HepG2 (cell line): Measurements from ENCODE around the gene PARP1. TPM values are rescaled to one million over a fixed set of nuclear protein-coding genes. Genes with fewer than 3 reads are reported as not detected.

ENCODE experiments used
- ATAC-seq: fragments of 200-7000 bp; cut with Tn5 transposase; 3 replicates; pipeline ENCODE4 v1.9.1; 2020; ENCODE audit warnings: mild to moderate bottlenecking, moderate library complexity
- BruUV-seq: library from RNA; stranded (reverse); fragments of 400-500 nt; replicated peaks from 2 replicates; lab custom pipeline; 2021; lab: Mats Ljungman, UMichigan
- CTCF ChIA-PET: fragments of 300-600 bp; formaldehyde crosslinking; extraction: SDS; loops from one replicate; lab custom pipeline; 2021; ENCODE audit warnings: low total read pairs, inconsistent platforms, low intra/inter-chr PET ratio; lab: Yijun Ruan, JAX
- POLR2A ChIA-PET: fragments of 350-600 bp; sonication (Branson Sonifier 250); formaldehyde crosslinking; loops from one replicate; lab custom pipeline; 2020; ENCODE audit warnings: antibody characterized with exemption, inconsistent platforms; lab: Yijun Ruan, JAX
- DNase-seq: peaks from one replicate; pipeline ENCODE4 v3.0.0-alpha.2; 2015; ENCODE audit warnings: low spot score
- FAIRE-seq: peaks from 3 replicates; lab custom pipeline; 2011; peaks lifted over from hg19 to GRCh38; lab: Jason Lieb, UNC
- H2AFZ ChIP-seq: one replicate; pipeline ENCODE4 v1.6.1; 2011; ENCODE audit warnings: low read length, inconsistent platforms
- H3K27ac ChIP-seq: fragments of 300-600 bp; 3 replicates; pipeline ENCODE4 v1.8.0; 2011; ENCODE audit warnings: mixed run types, mild to moderate bottlenecking, mixed read lengths, low read length, inconsistent platforms; ENCODE audit not compliant: insufficient read depth; ENCODE audit errors: extremely low read length
- H3K27me3 ChIP-seq, 2 experiments: fragments of 200-600 bp in 1 of 2; 2 replicates in 1 of 2; 3 replicates in 1 of 2; pipeline versions ENCODE4 v1.6.0 to v1.8.0; 2011; ENCODE audit warnings: low read length in 2 of 2, mild to moderate bottlenecking in 2 of 2, moderate library complexity in 2 of 2, inconsistent platforms in 1 of 2; ENCODE audit not compliant: insufficient read depth in 2 of 2, control insufficient read depth in 1 of 2
- H3K36me3 ChIP-seq, 2 experiments: fragments of 200-600 bp in 1 of 2; replicated peaks in 1 of 2; 2 replicates in 1 of 2; 3 replicates in 1 of 2; pipeline versions ENCODE4 v1.5.1 to v1.8.0; 2011; ENCODE audit warnings: low read length in 2 of 2, inconsistent platforms in 1 of 2; ENCODE audit not compliant: insufficient read depth in 2 of 2, control insufficient read depth in 1 of 2
- H3K4me1 ChIP-seq: 2 replicates; pipeline ENCODE4 v1.5.1; 2012; ENCODE audit warnings: low read length, inconsistent platforms; ENCODE audit not compliant: insufficient read depth
- H3K4me2 ChIP-seq: 2 replicates; pipeline ENCODE4 v1.6.0; 2011; ENCODE audit warnings: low read depth, low read length, inconsistent platforms
- H3K4me3 ChIP-seq, 3 experiments: fragments of 200-600 bp in 1 of 3; sonication (generic), shearing (Covaris generic) in 1 of 3; replicated peaks in 1 of 3; 2 replicates each; pipeline ENCODE4 v1.5.1; 2011 to 2016; ENCODE audit warnings: low read length in 3 of 3, inconsistent platforms in 2 of 3, low read depth in 2 of 3, mild to moderate bottlenecking in 2 of 3, control low read depth in 1 of 3, mixed read lengths in 1 of 3; ENCODE audit not compliant: insufficient read depth in 1 of 3
- H3K79me2 ChIP-seq: one replicate; pipeline ENCODE4 v1.6.1; 2011; ENCODE audit warnings: low read length, inconsistent platforms; ENCODE audit not compliant: insufficient read depth
- H3K9ac ChIP-seq: 2 replicates; pipeline ENCODE4 v1.6.0; 2011; ENCODE audit warnings: mild to moderate bottlenecking, low read depth, low read length, inconsistent platforms; ENCODE audit not compliant: insufficient read depth
- H3K9me3 ChIP-seq: 2 replicates; pipeline ENCODE4 v1.5.1; 2012; ENCODE audit warnings: mild to moderate bottlenecking, low read length
- H4K20me1 ChIP-seq: 2 replicates; pipeline ENCODE4 v1.6.0; 2011; ENCODE audit warnings: inconsistent platforms, mild to moderate bottlenecking, low read length, moderate library complexity; ENCODE audit not compliant: insufficient read depth
- AHR ChIP-seq: IDR thresholded peaks from 2 replicates; pipeline ENCODE4 v1.6.1; 2018; ENCODE audit warnings: missing genetic modification reagents, missing compliant biosample characterization
- DR1 ChIP-seq: sonication (generic); formaldehyde crosslinking; IDR thresholded peaks from 2 replicates; pipeline ENCODE4 v1.8.0; 2021; ENCODE audit warnings: mild to moderate bottlenecking, missing genetic modification reagents, inconsistent platforms
- ESRRA ChIP-seq: sonication (generic); formaldehyde crosslinking; IDR thresholded peaks from 2 replicates; pipeline ENCODE4 v1.5.1; 2020; ENCODE audit warnings: mild to moderate bottlenecking, low read depth, missing genetic modification reagents
- FOXM1 ChIP-seq: sonication (generic); formaldehyde crosslinking; IDR thresholded peaks from 2 replicates; pipeline ENCODE4 v1.5.0; 2020; ENCODE audit warnings: missing genetic modification reagents
- GPN1 ChIP-seq: sonication (generic); formaldehyde crosslinking; IDR thresholded peaks from 2 replicates; pipeline ENCODE4 v1.5.1; 2020; ENCODE audit warnings: missing genetic modification reagents, borderline replicate concordance
- GZF1 ChIP-seq: sonication (generic); formaldehyde crosslinking; IDR thresholded peaks from 2 replicates; pipeline ENCODE4 v1.5.1; 2020; ENCODE audit warnings: mild to moderate bottlenecking, missing genetic modification reagents
- HNF4A ChIP-seq: sonication (generic); formaldehyde crosslinking; IDR thresholded peaks from 2 replicates; pipeline ENCODE4 v1.4.0; 2020; ENCODE audit warnings: missing genetic modification reagents
- JUNB ChIP-seq: sonication (generic); formaldehyde crosslinking; IDR thresholded peaks from 2 replicates; pipeline ENCODE4 v1.8.0; 2022; ENCODE audit warnings: missing genetic modification reagents, mild to moderate bottlenecking, borderline replicate concordance
- KAT8 ChIP-seq: IDR thresholded peaks from 2 replicates; pipeline ENCODE4 v1.6.1; 2016; ENCODE audit warnings: missing genetic modification reagents, missing compliant biosample characterization
- NR3C1 ChIP-seq: sonication (generic); formaldehyde crosslinking; IDR thresholded peaks from 2 replicates; pipeline ENCODE4 v1.4.0; 2020; ENCODE audit warnings: missing genetic modification reagents
- PCBP1 ChIP-seq: fragments of 200-400 bp; formaldehyde crosslinking; IDR thresholded peaks from 2 replicates; pipeline ENCODE4 v1.6.1; 2017; ENCODE audit warnings: mild to moderate bottlenecking, low read depth, low read length, borderline replicate concordance
- PTBP1 ChIP-seq: fragments of 200-400 bp; formaldehyde crosslinking; IDR thresholded peaks from 2 replicates; pipeline ENCODE4 v1.6.1; 2018; ENCODE audit warnings: low read length, low read depth; ENCODE audit not compliant: poor library complexity, severe bottlenecking
- RORA ChIP-seq: sonication (generic); formaldehyde crosslinking; IDR thresholded peaks from 2 replicates; pipeline ENCODE4 v1.5.0; 2020; ENCODE audit warnings: mild to moderate bottlenecking, missing genetic modification reagents, moderate library complexity
- THAP11 ChIP-seq: IDR thresholded peaks from 2 replicates; pipeline ENCODE4 v1.6.1; 2016; ENCODE audit warnings: missing biosample characterization, missing genetic modification reagents
- ZNF207 ChIP-seq: fragments of 450-650 bp; IDR thresholded peaks from 2 replicates; pipeline ENCODE4 v1.6.1; 2016; ENCODE audit warnings: antibody characterized with exemption, borderline replicate concordance
- ZNF607 ChIP-seq: sonication (generic); formaldehyde crosslinking; IDR thresholded peaks from 2 replicates; pipeline ENCODE4 v1.5.1; 2020; ENCODE audit warnings: missing genetic modification reagents, mild to moderate bottlenecking, borderline replicate concordance
- ZNF724P ChIP-seq: sonication (generic); formaldehyde crosslinking; IDR thresholded peaks from 2 replicates; pipeline ENCODE4 v1.8.0; 2022; ENCODE audit warnings: missing genetic modification reagents, borderline replicate concordance
- WGBS: methylation state at CpG from one replicate; pipeline ENCODE4 v1.1.6; 2017; ENCODE audit warnings: low lambda C conversion rate; 5-methylcytosine and 5-hydroxymethylcytosine counted together
- in situ Hi-C: cut with HindIII; loops from 2 replicates; pipeline ENCODE4 v1.10.0; 2017; ENCODE audit warnings: low pct_unique_long_range_greater_than_20kb; ENCODE audit not compliant: extremely low pct_ligation_motif_present
- intact Hi-C: fragments of 100-400 bp; cut with micrococcal nuclease; formaldehyde crosslinking; loops from one replicate; pipeline ENCODE4 v1.10.0; 2022; ENCODE audit not compliant: unreplicated experiment
- polyA plus RNA-seq, 8 experiments: library from polyadenylated mRNA; depleted of rRNA in 3 of 8; stranded (reverse) in 7 of 8; unstranded in 1 of 8; fragments of >200 nt; fragmentation: Illumina TruSeq in 4 of 8; extraction: Trizol in 4 of 8; gene quantifications; 2 replicates each; pipeline versions ENCODE4 v1.2.1 to v1.2.3, GENCODE V29; 2011 to 2016; ENCODE audit warnings: low read depth in 4 of 8, missing spikeins in 1 of 8, mixed read lengths in 1 of 8; ENCODE audit not compliant: insufficient read depth in 1 of 8
- total RNA-seq, 5 experiments: library from RNA; depleted of rRNA; stranded (reverse); fragments of >200 nt; fragmentation: Illumina TruSeq; extraction: Trizol; gene quantifications; 2 replicates each; pipeline ENCODE4 v1.2.3, GENCODE V29; 2016; ENCODE audit warnings: low read depth in 1 of 5
- TF ChIP-seq, protein P1 (sequence below): IDR thresholded peaks from 2 replicates; pipeline ENCODE4 v1.6.1; 2012; ENCODE audit warnings: low read depth, low read length, improper control_type of control experiment
- TF ChIP-seq, protein P2 (sequence below): sonication (generic); formaldehyde crosslinking; IDR thresholded peaks from 2 replicates; pipeline ENCODE4 v1.5.1; 2020; ENCODE audit warnings: mild to moderate bottlenecking, missing genetic modification reagents, borderline replicate concordance

Gene PARP1
- total and polyA plus RNA-seq, 2 of the 13 experiments (the other 11 are each of a cell fraction or from before 2014, with no cell fraction given): 50.1 to 85.2 TPM

DNA sequence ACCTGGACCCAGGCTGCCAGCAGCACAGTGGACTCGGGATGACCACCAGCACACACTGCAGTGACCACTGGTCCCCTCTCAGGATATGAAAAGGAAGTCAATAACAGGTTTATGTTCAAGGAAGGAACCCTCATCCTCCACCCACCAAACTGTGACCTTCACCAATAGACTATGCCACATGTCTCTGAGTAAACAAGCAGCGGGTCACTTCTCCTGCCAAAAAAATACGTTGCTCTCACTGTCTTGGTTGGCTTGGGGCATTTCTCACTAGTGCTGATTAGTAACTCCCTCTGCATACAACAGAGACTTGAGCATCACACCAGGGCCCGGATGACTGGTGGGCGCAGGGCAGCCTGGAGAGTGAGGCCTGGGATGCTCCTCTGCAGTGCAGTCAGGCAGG is 25.9 kb downstream of the PARP1 start:
- Histone ChIP-seq H3K27ac (no peak overlapping the region), H3K9ac (no peak overlapping the region), H4K20me1 (no peaks in the 10 kb centered on the region), H3K36me3 (peaks cover 42 to 92% of the 10 kb centered on the region in 2 experiments), H2AFZ (no peak overlapping the region), H3K4me2 (no peak overlapping the region), H3K4me1 (no peaks in the 10 kb centered on the region), H3K4me3 (no peak overlapping the region), H3K27me3 (no peaks in the 10 kb centered on the region), H3K79me2 (no peaks in the 10 kb centered on the region), H3K9me3 (no peaks in the 10 kb centered on the region)
- WGBS: 90% methylated on average over 3 of the region's 5 CpGs
- ATAC-seq: no peak
- ChIA-PET POLR2A (no interaction called here), CTCF (no interaction called here)
- no peak for FAIRE-seq
- in situ Hi-C loops: no loop called here
- no peak for TF ChIP-seq PTBP1
- TF ChIP-seq RORA (CRISPR knock-in tag): no peak
- TF ChIP-seq DR1 (CRISPR knock-in tag): no peak
- TF ChIP-seq ZNF724P: no peak
- no peak for TF ChIP-seq PCBP1
- no peak for TF ChIP-seq ESRRA (CRISPR knock-in tag)
- no peak for TF ChIP-seq AHR (CRISPR knock-in tag)
- no peak for TF ChIP-seq HNF4A (CRISPR knock-in tag)
- no peak for TF ChIP-seq JUNB (CRISPR knock-in tag)
- TF ChIP-seq KAT8 (CRISPR knock-in tag): no peak
- no peak for TF ChIP-seq ZNF607 (CRISPR knock-in tag)
- TF ChIP-seq NR3C1 (CRISPR knock-in tag): no peak
- TF ChIP-seq GZF1 (CRISPR knock-in tag): no peak
- TF ChIP-seq ZNF207: no peak
- no peak for TF ChIP-seq FOXM1 (CRISPR knock-in tag)
- no peak for TF ChIP-seq GPN1
- TF ChIP-seq THAP11 (CRISPR knock-in tag): no peak
- TF ChIP-seq, protein P1, sequence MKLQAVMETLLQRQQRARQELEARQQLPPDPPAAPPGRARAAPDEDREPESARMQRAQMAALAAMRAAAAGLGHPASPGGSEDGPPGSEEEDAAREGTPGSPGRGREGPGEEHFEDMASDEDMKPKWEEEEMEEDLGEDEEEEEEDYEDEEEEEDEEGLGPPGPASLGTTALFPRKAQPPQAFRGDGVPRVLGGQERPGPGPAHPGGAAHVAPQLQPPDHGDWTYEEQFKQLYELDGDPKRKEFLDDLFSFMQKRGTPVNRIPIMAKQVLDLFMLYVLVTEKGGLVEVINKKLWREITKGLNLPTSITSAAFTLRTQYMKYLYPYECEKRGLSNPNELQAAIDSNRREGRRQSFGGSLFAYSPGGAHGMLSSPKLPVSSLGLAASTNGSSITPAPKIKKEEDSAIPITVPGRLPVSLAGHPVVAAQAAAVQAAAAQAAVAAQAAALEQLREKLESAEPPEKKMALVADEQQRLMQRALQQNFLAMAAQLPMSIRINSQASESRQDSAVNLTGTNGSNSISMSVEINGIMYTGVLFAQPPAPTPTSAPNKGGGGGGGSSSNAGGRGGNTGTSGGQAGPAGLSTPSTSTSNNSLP: no peak
- TF ChIP-seq, protein P2, sequence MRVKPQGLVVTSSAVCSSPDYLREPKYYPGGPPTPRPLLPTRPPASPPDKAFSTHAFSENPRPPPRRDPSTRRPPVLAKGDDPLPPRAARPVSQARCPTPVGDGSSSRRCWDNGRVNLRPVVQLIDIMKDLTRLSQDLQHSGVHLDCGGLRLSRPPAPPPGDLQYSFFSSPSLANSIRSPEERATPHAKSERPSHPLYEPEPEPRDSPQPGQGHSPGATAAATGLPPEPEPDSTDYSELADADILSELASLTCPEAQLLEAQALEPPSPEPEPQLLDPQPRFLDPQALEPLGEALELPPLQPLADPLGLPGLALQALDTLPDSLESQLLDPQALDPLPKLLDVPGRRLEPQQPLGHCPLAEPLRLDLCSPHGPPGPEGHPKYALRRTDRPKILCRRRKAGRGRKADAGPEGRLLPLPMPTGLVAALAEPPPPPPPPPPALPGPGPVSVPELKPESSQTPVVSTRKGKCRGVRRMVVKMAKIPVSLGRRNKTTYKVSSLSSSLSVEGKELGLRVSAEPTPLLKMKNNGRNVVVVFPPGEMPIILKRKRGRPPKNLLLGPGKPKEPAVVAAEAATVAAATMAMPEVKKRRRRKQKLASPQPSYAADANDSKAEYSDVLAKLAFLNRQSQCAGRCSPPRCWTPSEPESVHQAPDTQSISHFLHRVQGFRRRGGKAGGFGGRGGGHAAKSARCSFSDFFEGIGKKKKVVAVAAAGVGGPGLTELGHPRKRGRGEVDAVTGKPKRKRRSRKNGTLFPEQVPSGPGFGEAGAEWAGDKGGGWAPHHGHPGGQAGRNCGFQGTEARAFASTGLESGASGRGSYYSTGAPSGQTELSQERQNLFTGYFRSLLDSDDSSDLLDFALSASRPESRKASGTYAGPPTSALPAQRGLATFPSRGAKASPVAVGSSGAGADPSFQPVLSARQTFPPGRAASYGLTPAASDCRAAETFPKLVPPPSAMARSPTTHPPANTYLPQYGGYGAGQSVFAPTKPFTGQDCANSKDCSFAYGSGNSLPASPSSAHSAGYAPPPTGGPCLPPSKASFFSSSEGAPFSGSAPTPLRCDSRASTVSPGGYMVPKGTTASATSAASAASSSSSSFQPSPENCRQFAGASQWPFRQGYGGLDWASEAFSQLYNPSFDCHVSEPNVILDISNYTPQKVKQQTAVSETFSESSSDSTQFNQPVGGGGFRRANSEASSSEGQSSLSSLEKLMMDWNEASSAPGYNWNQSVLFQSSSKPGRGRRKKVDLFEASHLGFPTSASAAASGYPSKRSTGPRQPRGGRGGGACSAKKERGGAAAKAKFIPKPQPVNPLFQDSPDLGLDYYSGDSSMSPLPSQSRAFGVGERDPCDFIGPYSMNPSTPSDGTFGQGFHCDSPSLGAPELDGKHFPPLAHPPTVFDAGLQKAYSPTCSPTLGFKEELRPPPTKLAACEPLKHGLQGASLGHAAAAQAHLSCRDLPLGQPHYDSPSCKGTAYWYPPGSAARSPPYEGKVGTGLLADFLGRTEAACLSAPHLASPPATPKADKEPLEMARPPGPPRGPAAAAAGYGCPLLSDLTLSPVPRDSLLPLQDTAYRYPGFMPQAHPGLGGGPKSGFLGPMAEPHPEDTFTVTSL: no peak
- intact Hi-C loops: no loop called here
- BruUV-seq: no TSS peak
- DNase-seq: no peak
